Kidney tubule cell (primary cell): ENCODE results near the gene ZNF133.
"Not testable (repeated sequence)": the region's sequence is repeated elsewhere in the genome, so short reads cannot be mapped to it uniquely, and the experiment has no call there.

Experiments
- DNase-seq: peaks from one replicate; pipeline ENCODE4 v3.0.0-alpha.2; 2018; ENCODE audit warnings: low spot score

Gene ZNF133

DNA sequence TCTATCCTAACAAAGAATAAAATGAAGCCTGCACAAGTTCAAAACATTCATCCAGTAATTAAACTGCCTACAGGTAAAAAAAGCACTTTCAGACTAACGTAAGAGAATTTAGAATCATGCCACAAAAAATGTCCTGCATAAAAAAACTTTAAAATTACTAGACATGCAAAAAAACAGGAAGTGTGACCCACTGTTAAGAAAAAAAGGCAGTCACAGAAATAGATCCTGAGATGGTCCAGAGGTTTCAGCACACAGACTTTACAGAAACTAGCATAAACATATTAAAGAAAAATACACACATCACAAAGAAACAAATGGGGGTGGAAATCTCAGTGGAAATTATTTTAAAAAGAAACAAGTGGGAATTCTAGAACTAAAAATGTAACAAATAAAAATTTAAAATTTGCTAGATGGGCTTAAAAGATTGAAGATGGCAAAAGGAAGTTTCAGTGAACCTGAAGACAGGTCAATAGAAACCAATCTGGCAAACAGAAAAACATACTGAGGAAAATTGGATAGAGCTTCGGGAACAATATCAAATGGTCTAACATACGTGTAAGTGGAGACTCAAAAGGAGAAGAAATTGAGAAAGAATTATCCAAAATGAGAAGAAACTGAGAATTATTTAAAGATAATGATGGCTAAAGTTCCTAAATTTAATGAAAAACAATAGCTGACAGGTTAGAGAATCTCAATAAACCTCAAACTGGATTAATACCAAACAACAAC lies 3.4 kb upstream of the ZNF133 start:
- no peak for DNase-seq

DNA sequence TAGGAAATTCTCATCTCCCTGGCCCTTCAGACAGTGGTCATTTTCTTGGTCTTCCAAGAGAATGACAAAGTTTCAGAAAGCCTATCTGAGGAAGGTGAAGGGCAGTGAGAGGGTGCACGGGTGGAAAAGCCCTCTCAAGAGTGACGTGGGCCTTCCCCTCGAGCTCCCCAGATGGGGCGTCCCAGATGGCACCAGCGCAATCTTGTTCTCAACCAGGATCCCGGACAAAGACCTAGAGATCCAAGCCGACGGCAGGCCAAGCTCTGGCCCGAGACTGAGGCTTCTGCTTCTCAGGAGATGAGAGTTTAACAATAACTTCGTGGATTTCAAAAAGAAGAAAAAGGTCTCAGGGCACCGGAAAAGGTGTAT lies 797 bp upstream of the ZNF133 start:
- no peak for DNase-seq

DNA sequence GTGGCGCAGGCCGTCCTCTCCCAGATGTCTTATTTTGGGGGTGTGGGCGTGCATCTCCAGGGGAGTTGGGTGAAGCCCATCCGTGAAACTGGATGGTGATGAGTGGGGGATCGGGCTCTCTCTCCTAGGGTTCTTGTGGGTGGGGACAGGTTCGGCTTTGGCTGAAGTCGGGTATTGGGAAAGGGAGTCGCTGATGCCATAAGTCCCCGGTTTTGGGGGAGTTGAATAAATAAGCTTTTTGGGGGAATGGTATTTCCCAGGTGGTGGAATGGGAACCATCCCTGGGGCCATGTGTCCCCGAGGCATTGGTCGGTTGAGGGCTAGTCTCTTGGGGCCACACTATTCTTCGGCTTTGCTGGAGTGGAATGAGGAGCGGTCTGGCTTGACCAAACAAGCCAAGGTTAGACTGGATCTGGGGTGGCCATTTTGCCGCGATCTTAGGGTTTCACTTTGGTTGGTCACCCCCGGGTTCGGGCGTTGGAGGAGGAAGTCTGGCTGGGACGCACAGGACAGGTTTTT lies 481 bp downstream of the ZNF133 start:
- peak; percentile 6 for DNase-seq

DNA sequence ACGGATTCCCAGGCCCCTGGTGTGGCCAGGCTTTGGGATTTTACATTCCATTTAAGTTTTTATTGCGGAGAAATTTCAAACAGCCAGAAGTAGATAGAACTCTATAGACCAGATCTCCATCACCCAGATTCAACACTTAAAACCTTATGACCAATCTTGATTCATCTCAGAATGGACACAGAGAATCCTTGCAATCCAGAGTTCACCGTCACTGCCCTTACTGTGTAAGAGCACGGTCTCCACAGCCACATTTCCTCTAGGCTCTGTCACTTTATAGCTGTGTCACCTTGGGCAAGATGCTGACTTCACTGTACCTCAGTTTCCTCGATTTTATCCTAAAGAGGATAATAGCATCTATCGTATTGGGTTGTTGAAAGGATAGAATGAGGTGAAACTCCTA lies 979 bp downstream of the ZNF133 start:
- DNase-seq, result no peak

DNA sequence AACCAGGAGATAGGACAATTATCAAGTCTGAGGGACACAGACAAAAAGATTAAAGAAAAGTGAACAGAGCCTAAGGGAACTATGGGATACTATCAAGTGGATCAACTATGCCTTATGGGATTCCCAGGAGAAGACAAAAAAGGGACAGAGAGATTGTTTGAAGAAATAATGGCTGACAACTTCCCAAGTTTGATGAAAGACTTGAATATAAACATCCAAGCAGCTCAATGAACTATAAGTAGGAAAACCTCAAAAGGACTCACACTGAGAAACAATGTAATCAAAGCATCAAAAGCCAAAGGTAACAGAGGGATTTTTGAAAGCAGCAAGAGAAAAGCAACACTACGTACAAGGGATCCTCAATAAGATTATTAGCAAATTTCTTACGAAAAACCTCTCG lies 11.0 kb downstream of the ZNF133 start:
- DNase-seq, result no peak

DNA sequence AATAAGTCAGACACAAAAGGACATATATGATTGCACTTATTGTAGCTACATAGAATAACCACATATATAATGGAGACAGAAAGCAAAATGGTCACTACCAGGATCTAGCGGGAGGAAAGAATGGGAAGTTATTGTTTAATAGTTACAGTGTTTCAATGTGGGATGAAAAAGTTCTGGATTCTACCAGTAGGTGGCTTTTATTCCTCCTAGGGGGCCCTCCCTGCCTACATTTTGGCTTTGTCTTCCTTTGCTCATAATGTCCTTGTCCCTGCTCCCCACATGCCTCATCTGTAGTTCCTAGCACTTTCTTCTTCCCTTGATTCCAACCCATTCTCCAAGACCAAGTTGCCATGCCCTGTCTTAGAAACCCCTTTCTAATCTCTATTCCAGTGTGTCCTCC lies 16.3 kb downstream of the ZNF133 start:
- DNase-seq, result no peak

DNA sequence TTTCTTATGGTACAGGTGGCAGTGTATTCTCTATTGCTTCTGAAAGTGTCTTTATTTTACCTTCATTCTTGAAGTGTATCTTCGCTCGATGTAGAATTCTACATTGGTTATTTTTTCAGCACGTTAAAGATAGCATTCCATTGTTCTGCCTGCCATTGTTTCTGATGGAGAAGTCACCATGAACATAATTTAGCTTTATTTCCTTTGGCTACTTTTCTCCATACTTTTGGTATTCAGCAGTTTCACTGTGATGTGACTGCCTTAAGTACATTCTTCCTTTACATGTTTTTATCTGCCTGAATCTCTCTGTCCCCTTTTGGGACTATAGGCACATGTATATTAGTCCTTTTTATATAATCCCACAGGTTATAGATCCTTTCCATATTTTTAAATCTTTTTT lies 19.0 kb downstream of the ZNF133 start:
- no peak for DNase-seq

DNA sequence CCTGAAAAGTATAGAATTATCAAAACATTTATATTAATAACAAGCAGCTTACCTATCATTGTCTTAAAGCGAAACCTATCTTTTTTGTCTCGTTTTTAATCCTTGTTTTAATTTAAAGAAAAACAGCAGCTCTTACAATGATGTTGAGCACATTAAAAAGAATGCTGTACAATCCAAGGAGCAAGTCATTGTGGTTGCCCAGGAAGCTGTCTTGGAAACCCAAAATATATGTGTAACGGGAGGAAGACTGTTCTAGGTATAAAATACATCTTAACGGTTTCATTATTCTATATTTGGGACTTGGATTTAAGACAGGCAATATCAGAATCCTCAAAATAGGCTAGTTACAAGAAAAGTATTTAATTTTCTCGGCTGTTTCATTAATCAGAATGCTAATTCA lies 21.7 kb downstream of the ZNF133 start:
- DNase-seq, result no peak

DNA sequence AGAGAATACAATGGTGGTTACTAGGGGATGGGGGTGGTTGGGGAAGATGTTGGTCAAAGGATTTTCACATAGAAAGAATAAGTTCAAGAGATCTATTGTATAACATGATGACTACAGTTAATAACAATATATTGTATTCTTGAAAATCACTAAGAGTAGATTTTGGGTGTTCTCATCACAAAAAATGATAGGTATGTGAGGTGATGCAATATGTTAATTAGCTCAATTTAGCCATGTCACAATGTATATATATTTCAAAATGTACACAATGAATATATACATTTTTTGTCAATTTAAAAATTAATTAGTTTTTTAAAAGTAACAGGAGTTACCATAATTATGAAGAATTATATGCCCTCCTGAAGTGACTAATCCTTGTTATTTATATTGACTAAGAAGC lies 22.3 kb downstream of the ZNF133 start:
- no peak for DNase-seq

DNA sequence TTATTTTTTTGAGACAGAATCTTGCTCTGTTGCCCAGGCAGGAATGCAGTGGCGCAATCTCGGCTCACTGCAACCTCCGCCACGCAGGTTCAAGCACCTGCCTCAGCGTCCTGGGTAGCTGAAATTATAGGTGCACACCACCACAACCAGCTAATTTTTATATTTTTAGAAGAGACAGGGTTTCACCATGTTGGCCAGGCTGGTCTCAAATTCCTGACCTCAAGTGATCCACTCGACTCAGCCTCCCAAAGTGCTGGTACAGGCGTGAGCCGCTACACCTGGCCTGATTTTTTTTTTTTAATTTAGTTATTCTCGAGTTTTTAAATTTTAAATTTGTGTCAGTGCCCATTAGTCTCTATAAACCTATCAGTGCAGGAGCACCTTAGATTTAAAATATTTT lies 24.4 kb downstream of the ZNF133 start:
- no peak for DNase-seq

DNA sequence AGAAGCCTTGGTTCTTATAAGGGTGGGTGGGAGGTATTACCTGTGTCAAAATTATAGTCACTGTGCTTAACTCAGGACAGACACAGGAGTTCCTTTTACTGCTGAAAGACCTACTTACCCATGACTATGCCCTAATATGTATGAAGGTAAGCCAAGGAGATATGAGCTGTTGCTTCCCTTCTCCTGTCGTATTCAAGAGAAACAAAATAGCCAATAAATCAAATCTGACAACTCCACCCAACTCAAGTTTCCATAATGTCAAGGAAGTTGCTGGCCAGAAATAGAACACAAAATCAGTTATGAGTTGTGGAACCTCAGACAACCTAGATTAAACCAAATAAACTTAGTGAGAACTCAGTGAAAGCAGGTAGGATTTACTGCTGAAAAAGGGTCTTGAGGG lies 25.1 kb downstream of the ZNF133 start:
- no peak for DNase-seq

DNA sequence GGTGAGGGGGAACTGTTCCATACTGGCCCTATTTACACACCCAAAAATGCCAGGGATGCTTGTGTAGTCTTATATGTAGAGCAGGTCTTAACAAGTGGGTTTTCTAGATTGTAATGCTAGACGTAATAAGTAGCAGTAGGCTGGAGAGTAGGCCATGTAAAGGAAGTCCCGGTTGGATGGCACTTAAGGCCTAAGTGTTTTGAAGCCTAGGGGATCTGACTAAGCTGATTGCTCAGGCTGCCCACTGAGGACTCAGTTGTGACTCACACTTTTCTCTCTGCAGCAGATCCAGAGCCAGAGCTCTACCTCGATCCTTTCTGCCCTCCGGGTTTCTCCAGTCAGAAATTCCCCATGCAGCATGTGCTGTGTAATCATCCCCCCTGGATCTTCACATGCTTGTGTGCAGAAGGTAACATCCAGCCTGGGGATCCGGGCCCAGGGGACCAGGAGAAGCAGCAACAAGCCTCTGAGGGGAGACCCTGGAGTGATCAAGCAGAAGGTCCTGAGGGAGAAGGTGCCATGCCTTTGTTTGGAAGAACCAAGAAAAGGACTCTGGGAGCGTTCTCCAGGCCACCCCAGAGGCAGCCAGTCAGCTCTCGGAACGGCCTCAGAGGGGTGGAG lies 26.6 kb downstream of the ZNF133 start:
- peak; percentile 86 for DNase-seq

DNA sequence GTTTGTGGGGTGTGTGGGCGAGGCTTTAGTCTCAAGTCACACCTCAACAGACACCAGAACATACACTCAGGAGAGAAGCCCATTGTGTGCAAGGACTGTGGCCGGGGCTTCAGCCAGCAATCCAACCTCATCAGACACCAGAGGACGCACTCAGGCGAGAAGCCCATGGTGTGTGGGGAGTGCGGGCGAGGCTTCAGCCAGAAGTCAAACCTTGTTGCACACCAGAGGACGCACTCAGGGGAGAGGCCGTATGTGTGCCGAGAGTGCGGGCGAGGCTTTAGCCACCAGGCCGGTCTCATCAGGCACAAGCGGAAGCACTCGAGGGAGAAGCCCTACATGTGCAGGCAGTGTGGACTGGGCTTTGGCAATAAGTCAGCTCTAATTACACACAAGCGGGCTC lies 27.8 kb downstream of the ZNF133 start:
- DNase-seq, result no peak

DNA sequence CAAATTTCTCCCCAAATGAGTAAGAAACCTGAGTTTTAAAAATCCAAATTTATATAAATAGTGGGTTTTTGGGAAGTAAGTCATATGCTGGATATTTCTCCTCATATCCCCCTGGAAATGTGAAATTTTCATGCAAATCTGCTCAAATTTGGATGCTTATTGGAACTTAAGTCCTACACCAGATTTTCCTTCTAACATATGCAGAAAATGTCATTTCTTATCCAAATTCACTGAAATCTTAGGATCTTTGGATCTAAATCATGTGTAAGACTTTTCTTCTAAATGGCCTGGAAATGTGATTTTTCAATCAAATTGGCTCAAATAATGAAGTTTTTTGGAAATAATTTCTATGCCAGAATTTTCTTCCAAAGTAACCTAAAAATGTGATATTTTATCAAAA lies 33.0 kb downstream of the ZNF133 start:
- DNase-seq, result no peak

DNA sequence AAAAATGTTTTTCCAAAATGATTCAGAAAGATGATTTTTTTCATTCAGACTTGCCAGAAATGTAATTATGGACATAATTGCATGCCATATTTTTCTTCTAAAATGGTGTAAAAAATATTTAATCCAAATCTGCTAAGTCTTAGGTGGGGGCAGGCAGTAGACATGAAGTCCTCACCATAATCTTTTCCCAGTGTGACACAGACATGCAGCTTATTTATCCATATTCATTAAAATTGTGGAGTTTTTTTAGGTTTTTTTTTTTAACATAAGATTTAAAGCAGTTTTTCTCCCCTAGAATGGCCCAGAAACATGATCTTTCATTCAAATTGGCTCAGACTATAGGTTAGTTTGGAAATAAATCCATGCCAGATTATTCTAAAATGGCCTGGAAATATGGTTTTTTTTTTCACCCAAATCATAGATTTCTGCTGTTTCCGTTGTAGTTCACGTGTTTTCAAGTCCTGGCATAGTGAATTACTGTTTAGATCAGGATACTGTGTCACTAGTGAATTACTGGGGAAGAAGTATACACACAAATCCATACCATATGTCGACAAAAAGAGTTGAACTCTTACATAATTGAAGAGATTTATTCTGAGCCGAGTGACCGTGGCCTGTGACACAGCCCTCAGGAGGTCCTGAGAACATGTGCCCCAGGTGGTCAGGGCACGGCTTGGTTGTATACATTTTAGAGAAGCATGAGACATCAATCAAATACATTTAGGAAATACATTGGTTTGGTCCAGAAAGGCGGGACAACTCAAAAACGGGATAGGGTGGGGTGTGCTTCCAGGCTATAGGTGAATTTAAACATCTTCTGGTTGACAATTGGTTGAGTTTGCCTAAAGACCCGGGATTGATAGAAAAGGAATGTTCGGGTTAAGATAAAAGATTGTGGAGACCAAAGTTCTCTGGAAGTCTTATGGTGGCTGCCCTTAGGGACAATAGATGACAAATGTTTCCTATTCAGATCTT lies 33.9 kb downstream of the ZNF133 start:
- DNase-seq, result no peak

DNA sequence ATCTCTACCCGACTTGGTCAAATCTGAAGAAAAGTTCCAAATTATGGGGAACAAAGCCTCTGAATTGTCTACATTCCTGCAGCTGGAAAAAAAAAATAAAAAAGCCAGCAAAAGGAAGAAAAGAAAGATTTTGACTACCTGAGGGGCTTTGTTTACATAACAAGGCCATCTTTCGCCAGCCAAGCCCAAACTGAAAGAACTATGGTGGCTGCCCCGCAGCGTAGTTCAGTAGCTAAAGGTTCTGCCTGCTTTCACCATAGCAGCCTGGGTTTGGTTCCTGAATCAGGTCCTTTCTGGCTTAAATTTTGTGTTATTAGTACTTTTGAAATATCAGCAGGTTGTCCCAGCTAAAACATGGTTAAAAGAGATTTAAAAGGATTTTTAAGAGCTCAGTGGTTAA lies 35.4 kb downstream of the ZNF133 start:
- DNase-seq, result no peak

DNA sequence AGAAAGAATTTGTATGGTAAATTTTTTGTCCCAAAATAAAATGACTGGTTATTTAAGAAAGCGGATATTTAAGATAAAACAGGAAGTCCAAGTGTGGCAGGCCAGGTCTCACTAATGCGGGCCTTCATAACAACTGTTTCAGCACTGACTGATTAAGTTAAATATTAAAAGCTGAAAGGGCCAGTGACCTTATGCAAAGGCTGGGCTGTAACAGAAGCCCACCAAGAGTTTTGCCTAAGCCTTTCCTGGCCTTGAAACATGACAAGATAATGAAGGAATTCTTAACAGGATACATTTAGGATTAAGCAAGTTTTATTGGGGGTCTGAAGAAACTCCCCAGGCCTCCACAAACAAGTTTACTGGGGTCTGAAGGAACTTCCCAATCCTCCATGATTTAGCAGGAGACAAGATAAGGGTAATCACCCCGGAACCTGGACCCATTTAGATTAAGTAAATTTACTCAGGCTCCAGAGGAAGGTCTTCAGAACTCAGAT lies 36.3 kb downstream of the ZNF133 start:
- DNase-seq, result peak; percentile 6

DNA sequence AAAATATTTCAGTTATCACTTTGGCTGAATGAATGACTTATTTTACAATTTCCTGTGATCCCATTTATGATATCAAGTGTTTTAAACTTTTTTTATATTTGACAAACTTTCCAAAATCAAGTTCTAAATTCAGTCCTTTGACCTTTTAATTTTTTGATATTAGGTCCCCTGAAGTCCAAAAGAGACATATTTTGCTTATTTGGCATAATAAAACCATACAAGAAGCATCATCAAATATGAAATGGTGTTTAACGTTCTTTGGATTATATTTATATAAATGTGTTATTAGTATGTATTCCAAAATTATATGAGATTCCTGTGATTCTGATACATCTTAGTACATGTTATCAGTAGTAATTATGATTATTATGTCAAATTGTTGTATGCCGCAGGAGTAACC lies 38.7 kb downstream of the ZNF133 start:
- no peak for DNase-seq

DNA sequence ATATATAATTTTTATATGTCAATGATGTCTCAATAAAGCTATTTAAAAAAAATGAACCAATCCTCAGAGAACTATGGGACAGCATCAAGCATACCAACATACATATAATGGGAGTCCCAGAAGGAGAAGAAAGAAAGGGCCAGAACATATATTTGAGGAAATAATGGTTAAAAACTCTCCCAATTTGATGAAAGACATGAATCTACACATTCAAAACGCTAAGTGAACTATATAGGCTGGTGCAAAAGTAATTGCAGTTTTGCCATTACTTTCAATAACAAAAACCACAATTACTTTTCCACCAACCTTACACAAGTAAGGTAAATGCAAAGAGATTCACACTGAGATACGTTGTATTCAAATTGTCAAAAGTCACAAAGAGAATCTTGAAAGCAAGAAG lies 43.4 kb downstream of the ZNF133 start:
- no peak for DNase-seq

DNA sequence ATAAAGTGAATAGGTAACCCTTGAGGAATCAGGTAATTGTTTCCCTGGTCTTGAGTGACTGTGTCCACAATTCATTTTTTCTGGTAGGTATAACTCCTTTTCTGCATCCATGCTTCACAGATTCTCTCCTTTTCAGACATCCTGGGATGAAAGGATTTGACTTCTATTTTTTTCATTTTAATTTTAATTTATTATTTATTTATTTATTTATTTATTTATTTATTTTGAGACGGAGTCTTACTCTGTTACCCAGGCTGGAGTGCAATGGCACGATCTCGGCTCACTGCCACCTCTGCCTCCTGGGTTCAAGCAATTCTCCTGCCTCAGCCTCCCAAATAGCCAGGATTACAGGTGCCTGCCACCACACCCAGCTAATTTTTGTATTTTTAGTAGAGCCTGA lies 61.4 kb downstream of the ZNF133 start:
- DNase-seq, result not testable (repeated sequence)

DNA sequence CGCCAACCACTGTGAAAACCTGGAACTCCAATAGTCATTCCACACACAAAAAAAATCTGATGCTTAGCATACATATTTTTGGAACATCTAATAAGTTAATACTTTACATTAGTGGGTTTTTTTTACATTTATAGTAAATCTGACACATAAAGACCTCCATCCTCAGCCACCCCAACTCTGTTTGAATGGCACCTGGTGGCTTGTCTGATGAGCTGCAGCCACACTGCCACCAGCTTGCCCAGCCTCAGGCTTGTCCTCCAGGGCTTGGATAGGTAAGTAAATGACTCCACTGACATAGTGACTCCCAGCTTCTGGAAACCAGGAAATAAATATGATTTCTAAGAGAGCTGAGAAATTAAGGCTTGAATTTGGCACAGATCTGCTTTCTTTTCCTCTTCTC lies 71.5 kb downstream of the ZNF133 start:
- no peak for DNase-seq

DNA sequence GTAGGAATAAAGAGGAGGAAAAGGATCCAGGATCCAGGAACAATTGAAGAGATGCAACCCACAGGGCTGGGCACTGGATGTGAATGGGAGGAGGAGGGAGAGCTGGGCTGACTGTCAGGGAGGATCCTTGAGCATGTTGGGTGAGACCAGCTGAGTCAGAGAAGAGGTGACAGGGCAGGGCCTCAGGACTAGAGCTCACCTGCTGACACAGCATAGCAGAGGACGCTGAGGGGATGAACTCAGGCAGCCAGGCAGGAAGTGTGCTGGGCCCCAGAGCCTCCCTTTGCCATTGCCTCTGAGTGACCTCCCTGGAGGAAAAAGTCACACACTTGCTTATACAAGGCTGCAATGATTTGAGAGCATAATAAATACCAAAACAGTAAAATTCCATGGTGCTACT lies 72.3 kb downstream of the ZNF133 start:
- DNase-seq, result peak; percentile 57

DNA sequence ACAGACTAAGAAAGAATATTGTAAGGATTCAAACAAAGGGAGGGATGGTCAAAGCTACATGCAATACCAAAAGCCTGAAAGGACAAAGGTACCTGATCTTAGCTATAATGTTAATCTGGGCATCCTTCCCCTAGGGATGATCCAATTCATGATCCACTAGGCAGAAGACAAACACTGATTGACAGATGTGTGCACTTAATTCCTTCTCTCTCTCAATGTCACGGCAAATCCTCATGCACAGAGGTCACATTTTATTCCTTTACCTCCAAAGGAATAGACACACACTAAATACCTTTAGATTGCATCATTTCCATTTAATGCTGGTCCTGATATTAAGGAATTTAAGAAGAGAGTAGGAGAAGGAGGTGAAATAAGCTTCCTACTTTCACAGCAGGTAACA lies 73.4 kb downstream of the ZNF133 start:
- no peak for DNase-seq
